Cardiac fibroblast (primary cell): ENCODE data around the gene LHX4.
A peak's percentile ranks its signal among the peaks of the same experiment; 100 is the strongest.

Experiments
- DNase-seq, 2 donors: peaks; one replicate each; pipeline versions ENCODE4 v3.0.0 to v3.0.0-alpha.2; 2010; ENCODE audit warnings: low read depth in 2 of 2
- H3K4me3 ChIP-seq, 2 donors: replicated peaks in 1 of 2; 1 replicate in 1 of 2; 2 replicates in 1 of 2; pipeline ENCODE4 v1.5.1; 2011; ENCODE audit warnings: low read depth in 2 of 2, low read length in 2 of 2, mild to moderate bottlenecking in 2 of 2, moderate library complexity in 1 of 2
- CTCF ChIP-seq: IDR thresholded peaks from one replicate; pipeline ENCODE4 v1.5.1; 2011; ENCODE audit warnings: low read depth, mild to moderate bottlenecking, low read length, inconsistent platforms

Gene LHX4

GRCh38 chr1:180229483-180230415 lies at the start of gene LHX4:
Gene LHX4, plus strand, starts transcription at chr1:180230264. Its CDS starts 266 bp downstream, at chr1:180230530.
- no peak for TF ChIP-seq CTCF
- no peak for DNase-seq
- peak within 1 kb of the TSS; percentile 47 to 57 for H3K4me3 ChIP-seq

- TF ChIP-seq CTCF = peak; percentile 37
- peak in 1 of 2 donors; percentile 36 for DNase-seq
- H3K4me3 ChIP-seq = no peak overlapping the region
Measured at GRCh38 chr1:180181048-180181447, 49.0 kb upstream of the LHX4 start.

GRCh38 chr1:180181996-180182642 lies 47.9 kb upstream of the LHX4 start:
- DNase-seq = no peak
- no peak overlapping the region for H3K4me3 ChIP-seq
- TF ChIP-seq CTCF = no peak

- no peak overlapping the region for H3K4me3 ChIP-seq
- DNase-seq = no peak
- no peak for TF ChIP-seq CTCF
Measured at GRCh38 chr1:180182643-180183311, 47.3 kb upstream of the LHX4 start.

- H3K4me3 ChIP-seq = no peak overlapping the region
- no peak for TF ChIP-seq CTCF
- no peak for DNase-seq
Measured at GRCh38 chr1:180183426-180183825, 46.6 kb upstream of the LHX4 start.

- no peak for DNase-seq
Measured at GRCh38 chr1:180184041-180184440, 46.0 kb upstream of the LHX4 start.

More at GRCh38 chr1:180184041-180184440, 46.0 kb upstream of the LHX4 start:
- no peak for TF ChIP-seq CTCF
- H3K4me3 ChIP-seq = no peak overlapping the region
